OCI-LY1 (cell line): ENCODE measurements around the gene ZYX.

Experiments used
- EZH2 ChIP-seq: fragments of 200-600 bp; sonication (generic), shearing (Covaris generic); IDR thresholded peaks from 2 replicates; pipeline ENCODE4 v1.8.0; 2017; ENCODE audit warnings: borderline replicate concordance, mixed run types, mild to moderate bottlenecking, antibody characterized with exemption, low read length, moderate library complexity, mixed read lengths
- TF ChIP-seq, protein P1 (sequence below): fragments of 200-600 bp; sonication (generic), shearing (Covaris generic); IDR thresholded peaks from 2 replicates; pipeline ENCODE4 v1.5.1; 2017; ENCODE audit warnings: mild to moderate bottlenecking, antibody characterized with exemption, low read length, moderate library complexity, mixed read lengths

DNA sequence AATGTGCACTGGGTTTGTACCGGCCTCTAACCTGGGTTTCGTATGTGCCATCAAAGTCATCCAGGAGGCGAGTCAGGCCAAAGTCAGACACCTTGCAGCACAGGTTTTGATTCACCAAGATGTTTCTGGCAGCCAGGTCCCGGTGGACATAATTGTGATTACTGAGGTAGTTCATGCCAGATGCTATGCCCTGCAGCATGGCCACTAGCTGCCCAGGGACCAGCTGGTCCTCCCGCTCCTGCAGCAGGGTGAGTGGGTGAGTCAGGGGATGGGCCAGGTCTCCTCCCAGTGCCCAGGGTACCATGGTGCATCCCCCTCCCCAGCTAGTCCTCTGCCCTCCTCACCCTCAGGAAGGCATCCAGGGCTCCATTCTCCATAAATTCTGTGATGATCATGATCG lies 13.6 kb downstream of the ZYX start:
- TF ChIP-seq, protein P1, sequence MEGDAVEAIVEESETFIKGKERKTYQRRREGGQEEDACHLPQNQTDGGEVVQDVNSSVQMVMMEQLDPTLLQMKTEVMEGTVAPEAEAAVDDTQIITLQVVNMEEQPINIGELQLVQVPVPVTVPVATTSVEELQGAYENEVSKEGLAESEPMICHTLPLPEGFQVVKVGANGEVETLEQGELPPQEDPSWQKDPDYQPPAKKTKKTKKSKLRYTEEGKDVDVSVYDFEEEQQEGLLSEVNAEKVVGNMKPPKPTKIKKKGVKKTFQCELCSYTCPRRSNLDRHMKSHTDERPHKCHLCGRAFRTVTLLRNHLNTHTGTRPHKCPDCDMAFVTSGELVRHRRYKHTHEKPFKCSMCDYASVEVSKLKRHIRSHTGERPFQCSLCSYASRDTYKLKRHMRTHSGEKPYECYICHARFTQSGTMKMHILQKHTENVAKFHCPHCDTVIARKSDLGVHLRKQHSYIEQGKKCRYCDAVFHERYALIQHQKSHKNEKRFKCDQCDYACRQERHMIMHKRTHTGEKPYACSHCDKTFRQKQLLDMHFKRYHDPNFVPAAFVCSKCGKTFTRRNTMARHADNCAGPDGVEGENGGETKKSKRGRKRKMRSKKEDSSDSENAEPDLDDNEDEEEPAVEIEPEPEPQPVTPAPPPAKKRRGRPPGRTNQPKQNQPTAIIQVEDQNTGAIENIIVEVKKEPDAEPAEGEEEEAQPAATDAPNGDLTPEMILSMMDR = no peak
- TF ChIP-seq EZH2 = no peak
